ENCODE results near the gene FBXO2. TPM values are rescaled to one million over a fixed set of nuclear protein-coding genes. Genes with fewer than 3 reads are reported as not detected.

Gene FBXO2
- total RNA-seq, 2 donors from 2014 or later = 3.9 to 7.9 TPM

DNA sequence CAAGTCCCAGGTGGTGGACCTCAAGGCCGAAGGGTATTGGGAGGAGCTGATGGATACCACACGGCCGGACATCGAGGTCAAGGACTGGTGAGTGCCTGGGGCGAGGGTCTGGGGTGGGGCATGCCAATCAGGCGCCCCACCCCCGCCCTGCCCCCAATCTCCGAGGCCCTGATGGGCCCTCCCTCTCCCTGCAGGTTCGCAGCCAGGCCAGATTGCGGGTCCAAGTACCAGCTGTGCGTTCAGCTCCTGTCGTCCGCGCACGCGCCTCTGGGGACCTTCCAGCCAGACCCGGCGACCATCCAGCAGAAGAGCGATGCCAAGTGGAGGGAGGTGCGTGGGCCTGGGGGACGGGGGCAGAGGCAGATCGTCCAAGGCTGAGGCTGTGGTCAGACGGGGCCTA, 4.3 kb upstream of the FBXO2 start:
- no peak for ATAC-seq
- intact Hi-C loops (cut with DNase I) = no loop called here
- DNase-seq = no peak

DNA sequence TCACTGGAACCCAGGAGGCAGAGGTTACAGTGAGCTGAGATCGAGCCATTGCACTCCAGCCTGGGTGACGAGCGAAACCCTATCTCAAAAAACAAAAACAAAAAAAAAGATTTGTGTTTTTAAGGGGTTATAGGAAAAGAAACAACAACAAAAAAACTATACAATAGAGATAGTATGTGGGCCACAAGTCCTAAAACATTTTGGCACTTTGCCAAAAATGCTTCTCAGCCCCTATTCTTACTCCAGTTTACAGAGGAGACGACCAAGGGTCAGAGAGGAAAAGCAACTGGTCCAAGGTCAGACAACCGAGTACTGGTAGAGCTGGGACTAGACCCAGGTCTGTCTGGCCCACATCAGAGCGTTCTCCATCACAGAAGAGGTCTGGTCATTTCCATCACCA, 3.4 kb upstream of the FBXO2 start:
- no peak for DNase-seq
- no peak for ATAC-seq
- intact Hi-C loops (cut with DNase I) = no loop called here

DNA sequence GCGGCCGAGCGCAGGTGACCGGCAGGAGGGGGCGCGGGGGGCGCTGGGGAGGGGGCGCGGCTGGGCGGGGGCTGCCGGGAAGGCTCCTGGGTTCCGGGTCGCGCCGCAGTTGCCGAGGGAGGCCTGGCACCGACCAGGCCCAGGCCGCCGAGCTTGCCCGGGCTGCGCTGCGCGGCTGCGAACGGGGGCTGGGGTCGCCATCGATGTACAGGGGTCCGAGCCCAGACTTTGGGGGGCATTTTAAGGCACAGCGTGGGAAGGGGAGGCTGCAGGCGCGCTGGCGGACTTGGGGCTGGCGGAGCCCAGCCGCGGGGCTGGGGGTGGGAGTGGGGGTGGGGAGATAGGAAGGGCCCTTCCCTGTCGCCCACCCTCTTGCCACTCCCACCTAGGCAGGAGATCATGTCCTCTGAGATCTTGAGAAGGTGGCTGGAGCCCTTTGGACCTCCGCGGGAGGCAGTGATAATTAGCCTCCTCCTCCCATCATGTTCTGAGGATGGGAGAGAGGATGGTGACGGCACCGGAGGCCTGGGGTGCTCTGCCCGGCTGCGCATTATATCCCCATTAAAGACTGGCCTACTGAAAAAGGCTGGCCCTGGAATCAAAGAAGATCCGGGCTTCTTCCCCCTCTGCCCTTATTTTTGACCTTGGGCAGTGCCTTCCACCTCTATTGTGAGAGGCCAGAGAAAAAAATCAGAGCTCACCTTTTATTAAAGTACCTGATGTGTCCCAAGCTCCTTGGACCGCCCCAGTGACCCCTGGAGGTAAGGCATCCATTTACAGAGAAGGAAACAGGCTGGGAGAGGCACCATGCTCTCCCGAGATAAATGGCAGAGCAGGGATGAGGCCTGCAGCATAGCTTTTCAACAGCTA, 945 bp upstream of the FBXO2 start:
- intact Hi-C loops (cut with DNase I) = no loop called here
- DNase-seq (no peak), ATAC-seq (peak; percentile 1 to 5)

DNA sequence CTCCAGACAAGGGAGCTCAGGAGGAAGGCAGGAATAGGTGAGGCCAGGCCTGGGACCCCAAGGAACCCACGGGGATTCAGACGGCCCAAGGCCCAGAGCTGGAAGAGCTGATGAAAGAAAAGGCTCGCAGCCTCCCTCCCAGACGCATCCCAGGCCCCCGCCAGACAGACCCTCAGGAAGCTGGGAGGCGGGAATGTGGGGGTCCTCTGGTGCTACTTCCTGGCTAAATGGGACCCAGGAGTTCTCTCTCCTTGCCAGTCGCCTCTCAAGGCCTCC, 430 bp downstream of the FBXO2 start:
- ATAC-seq = no peak
- intact Hi-C loops (cut with DNase I) = no loop called here

DNA sequence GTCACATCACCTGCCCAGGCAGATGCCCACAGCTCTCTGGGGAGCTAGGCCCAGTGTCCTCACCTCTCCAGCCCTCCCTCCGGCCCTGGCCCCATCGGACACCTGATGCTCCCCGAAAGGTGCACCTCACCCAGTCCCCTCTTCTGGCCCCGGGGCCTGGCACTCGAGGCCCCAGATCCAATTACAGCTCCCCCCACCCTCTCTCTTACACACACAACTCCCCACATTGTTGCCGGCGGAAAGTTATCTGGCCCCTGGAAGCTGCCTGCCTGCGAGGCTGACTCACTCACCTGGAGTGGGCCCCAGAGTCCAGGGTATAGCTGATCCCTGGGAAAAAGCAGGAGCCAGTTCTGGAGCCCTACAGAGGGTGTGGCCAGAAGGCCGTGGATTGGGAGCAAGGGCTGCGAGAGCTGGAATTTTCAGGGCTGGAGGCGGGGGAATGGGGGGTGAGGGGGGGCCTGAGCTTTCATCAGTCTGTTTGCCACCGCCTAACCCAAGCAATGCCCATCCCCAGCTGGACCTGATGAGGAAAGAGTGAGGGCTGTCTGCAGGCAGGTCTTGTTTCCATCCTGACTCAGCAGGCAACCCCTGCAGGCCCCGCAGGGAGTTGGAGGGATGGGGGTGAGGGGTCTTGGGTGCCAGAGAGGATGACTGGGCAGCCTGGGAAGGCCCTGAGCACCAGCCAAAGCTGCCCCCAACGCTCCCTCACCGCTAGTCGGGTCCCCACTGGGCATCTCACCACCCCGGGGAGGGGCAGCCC, 948 bp downstream of the FBXO2 start:
- ATAC-seq = peak; percentile 9 to 58
- intact Hi-C loops (cut with DNase I) = no loop called here
- DNase-seq = no peak

More for the DNA sequence above, 430 bp downstream of the FBXO2 start:
- DNase-seq = no peak

DNA sequence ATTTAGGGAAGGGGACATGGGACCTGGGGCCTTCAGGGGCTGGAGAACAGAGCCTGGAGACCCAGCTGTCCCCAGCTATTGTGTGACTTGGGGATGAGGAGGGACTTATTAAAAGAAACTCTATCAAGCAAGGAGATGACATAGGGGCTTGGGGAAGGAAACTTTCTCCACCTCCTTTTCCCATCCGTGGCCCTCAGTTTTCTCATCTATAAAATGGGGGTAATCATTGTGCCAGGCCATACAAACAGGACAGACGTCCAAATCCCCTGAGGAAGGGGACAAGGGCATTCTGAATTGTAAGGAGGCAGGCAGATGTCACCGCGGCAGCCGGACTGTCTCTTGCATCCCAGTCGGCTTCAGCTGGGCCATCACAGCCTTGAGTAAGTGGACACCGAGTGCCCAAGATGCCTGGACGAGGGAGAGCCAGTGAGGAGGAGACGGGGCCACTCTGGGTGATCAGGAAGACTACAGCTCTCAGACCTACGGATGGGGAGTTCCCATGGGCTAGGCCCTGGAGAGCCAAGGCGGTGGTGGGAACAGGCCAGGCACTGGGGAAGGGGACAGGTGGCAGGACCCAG, 1.9 kb downstream of the FBXO2 start:
- intact Hi-C loops (cut with DNase I) = no loop called here
- DNase-seq (no peak), ATAC-seq (no peak)

DNA sequence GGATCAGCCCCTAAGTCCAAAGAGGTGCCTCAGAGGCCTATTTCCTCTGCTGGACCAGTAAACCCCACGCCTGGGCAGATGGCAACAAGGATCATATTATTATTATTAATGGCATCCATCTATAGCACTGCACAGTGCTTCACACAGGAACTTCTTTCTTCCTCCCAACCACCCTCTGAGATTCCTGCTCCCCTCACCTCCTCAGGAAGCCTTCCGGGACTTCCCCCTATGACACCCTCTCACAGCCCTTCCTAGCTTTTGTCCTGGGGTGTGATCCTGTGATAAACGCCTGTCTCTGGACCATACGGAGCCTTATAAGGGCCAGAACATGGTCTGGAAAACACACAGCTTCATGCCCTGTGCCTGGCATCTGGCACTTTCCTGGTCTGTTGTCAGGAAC, 3.2 kb downstream of the FBXO2 start:
- intact Hi-C loops (cut with DNase I) = no loop called here
- ATAC-seq (no peak), DNase-seq (no peak)

DNA sequence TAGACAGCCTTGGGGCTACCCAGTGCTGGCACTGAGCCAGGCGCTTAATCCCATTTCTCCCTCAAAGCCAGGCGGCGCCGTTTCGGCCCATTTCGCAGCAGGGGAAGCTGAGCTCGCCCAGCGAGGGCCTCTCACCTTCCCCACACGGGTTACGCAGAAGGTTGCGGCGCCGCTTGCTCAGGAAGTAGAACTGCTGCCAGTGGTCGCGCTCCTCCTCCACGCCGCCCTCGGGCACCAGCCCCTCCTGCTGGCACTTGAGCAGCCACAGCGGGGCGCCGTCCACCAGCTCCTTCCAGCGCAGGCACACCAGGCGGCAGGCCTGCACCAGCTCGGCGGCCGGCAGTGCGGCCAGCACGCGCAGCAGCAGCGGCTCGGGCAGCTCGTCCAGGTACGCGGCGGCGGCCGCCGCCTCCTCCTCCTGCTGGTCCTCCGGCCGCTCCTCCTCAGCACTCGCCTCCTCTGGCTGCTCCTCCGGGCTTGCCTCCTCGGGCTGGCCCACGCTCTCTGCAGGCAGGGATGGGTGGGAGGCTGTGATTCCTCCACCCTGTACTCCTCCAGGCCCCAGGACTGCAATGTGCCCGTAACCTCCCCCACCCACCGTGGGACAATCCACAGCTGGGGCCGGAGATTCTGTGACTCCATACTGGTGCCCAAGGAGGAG, 3.8 kb downstream of the FBXO2 start:
- DNase-seq = peak; percentile 86
- ATAC-seq = peak; percentile 45 to 60
- intact Hi-C loops (cut with DNase I) = loop anchor here in 1 of 2 donors (1.0 kb wide), 1 partner anchor 69 kb away; no protein-coding TSS in a partner anchor

DNA sequence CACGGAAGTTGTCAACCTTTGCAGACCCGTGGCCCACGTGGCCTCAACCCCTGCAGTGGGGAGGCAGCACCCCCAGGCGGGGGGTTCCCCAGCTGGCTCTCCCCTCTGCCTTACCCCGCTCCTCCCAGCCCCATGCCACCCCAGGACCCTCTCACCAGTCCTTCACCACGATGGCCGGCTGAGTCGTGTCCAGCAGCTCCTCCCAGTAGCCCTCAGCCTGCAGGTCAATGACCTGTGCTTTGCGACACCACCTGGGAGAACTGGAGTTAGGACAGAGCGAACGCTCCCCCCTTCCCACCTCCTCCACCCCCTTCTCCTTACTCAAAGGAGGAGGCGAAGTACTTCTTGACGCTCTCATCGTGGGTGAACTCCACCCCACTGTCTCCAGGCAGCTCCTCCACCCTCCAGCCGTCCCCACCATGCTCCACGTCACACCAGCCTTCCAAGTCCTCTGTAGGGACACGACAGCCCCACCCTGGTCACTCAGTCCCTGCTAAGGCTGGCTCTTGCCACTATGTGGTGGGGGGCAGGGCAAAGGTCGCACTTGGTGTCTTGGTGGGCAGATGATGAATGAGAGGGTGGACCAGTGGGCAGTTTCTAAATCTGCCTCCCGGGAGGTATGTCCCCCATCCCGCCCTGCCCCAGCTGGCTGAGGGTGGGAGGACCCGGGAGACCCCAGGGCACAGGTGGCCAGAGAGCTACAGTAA, 4.5 kb downstream of the FBXO2 start:
- DNase-seq (no peak), ATAC-seq (no peak)
- intact Hi-C loops (cut with DNase I) = loop anchor here (1.0 to 10.0 kb wide), 4 partner anchors 70 to 612 kb away; no protein-coding TSS in a partner anchor

DNA sequence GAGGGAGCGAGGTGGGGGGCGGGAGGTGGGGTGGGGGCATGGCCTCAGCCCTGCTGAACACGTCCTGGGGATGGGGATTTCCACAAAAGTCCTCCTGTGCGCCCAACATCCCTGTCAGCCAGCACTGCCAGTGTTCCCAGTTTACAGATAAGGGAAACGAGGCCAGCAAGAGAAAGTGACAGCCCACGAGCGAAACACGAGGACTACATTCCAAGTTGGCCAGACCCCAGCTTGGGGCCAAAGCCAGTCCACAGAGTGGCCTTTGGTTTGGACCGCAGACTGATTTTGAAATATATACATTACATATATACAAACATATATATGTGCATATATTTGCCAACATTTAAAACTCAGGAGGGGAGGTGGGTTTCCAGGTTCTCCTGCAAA, 5.0 kb downstream of the FBXO2 start:
- ATAC-seq = no peak
- intact Hi-C loops (cut with DNase I) = loop anchor here (5.0 to 10.0 kb wide), 3 partner anchors 73 to 612 kb away; no protein-coding TSS in a partner anchor
- no peak for DNase-seq

DNA sequence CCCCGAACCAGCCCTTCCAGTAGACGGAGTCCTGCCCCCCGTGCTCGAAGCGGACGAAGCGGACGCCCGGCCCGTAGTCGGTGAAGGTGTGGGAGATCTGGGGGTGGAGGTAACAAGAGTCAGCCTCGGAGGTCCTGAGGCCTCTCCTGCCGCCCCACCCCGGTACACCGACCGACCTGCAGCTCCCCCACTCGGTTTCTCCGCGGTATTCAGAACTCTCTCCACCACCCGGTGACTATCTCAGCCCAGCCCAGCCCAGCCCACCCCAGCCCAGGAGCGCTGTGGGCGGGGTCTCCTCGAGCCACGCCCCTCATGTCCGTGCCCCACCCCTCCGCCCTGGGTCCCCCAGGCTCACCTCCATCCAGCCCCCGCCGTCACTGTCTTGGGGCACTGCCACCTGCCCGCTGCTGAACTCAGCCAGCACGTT, 5.5 kb downstream of the FBXO2 start:
- ATAC-seq (peak; percentile 17 to 22), DNase-seq (no peak)
- intact Hi-C loops (cut with DNase I) = loop anchor here (5.0 to 10.0 kb wide), 3 partner anchors 74 to 611 kb away; no protein-coding TSS in a partner anchor

DNA sequence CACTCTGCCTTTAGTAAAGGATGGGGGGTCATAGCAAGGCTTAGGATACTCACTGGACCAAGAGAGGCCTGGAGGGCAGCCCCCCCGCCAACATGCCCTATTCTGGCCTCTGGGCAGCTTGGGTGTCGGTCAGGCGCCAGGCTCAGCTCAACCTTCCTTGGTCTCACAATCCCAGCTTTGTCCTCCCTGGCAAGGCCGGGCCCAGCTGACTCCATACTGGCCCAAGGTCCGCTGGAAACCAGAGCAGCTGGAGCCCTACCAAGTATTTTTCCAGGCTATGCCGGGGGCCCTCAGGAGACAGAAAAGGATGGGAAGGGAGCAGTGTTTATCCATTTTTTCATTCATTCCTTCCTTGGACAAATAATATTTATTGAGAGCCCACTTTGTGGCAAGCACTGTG, 6.2 kb downstream of the FBXO2 start:
- intact Hi-C loops (cut with DNase I) = loop anchor here (5.0 to 10.0 kb wide), 3 partner anchors 74 to 611 kb away; no protein-coding TSS in a partner anchor
- DNase-seq (peak; percentile 58), ATAC-seq (peak; percentile 6 to 19)

DNA sequence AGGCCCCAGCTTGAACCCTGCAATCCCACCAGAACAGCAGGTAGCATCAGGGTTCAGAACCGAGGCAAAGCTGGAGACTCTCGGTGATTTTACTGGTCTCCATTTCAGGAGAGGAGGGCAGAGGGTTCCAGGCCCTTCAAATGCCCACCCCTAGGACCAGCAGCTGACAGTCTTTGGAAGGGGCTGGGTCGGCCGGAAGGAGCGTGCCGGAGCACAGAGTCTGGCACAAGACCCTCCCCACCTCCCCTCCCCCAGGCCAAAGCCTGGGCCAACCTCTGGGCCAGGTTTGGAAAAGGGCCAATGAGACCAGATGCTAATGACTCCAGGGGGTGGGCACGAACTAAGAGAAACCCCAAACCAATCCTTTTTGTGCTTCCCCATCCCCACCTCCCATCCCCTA, 6.9 kb downstream of the FBXO2 start:
- no peak for DNase-seq
- intact Hi-C loops (cut with DNase I) = loop anchor here (5.0 to 10.0 kb wide), 3 partner anchors 75 to 610 kb away; no protein-coding TSS in a partner anchor
- no peak for ATAC-seq

DNA sequence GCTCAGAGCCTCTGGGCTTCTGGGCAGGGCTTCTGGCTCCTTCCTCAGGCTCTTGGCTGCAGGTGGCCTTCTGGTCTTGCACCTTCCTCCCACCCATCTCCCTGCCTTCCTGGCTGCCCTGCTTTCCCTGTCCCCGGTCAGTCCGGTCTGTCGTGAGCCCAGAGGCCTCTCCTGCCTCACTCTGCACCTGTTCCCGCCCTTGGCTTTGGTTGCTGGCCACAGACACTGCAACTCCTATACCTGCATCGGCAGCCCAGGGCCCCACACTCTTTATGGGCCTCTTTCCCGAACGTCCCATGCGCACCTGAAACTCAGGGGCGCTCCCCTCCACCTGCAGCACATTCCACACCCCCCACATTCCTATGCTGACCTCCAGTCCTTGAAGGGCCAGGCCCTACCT, 7.9 kb downstream of the FBXO2 start:
- DNase-seq = no peak
- no peak for ATAC-seq
- intact Hi-C loops (cut with DNase I) = loop anchor here (5.0 to 10.0 kb wide), 3 partner anchors 76 to 609 kb away; no protein-coding TSS in a partner anchor

DNA sequence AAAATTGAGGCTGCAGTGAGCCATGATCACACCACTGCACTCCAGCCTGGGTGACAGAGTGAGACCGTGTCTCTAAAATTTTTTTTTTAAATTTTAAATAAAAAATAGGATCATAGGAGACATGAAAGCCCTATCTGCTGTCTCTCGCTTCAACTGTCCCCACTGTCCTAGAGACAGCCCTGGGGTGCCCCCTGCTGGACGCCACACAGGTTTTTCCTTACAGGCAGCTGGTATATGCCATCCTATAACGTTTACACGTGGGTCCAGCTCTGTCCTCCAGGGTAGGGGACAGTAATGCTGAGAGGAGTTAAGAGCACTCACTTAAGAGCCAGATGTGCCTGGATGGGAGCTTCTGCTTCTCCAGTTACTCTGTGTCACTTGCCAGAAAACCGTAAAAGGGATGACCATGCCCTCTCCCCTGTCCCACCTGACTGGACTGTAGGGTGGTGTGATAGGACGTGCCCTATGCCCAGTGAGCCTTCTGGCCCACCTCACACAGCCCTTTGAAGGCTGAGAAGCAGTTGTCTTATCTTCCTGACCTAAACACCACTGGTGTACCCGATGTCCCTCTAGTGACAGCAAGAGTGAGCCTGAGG, 8.5 kb downstream of the FBXO2 start:
- intact Hi-C loops (cut with DNase I) = loop anchor here (5.0 to 10.0 kb wide), 3 partner anchors 77 to 608 kb away; no protein-coding TSS in a partner anchor
- peak; percentile 87 for DNase-seq
- ATAC-seq = peak in 1 of 2 donors; percentile 19

DNA sequence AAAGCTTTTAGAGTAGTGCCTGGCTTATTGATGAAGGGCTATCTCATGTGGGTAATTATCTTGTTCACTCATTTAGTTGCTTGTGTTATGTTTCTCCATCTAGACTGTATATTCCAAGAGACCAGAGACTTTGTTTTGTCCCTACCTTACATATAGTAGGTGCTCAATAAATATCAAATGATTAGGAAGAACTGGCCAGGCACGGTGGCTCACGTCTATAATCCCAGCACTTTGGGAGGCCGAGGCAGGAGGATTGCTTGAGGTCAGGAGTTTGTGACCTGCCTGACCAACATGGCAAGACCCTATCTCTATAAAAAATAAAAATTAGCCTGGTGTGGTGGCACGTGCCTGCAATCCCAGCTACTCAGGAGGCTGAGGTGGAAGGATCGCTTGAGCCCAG, 9.0 kb downstream of the FBXO2 start:
- intact Hi-C loops (cut with DNase I) = loop anchor here (5.0 to 10.0 kb wide), 3 partner anchors 77 to 608 kb away; no protein-coding TSS in a partner anchor
- no peak for DNase-seq
- no peak for ATAC-seq

DNA sequence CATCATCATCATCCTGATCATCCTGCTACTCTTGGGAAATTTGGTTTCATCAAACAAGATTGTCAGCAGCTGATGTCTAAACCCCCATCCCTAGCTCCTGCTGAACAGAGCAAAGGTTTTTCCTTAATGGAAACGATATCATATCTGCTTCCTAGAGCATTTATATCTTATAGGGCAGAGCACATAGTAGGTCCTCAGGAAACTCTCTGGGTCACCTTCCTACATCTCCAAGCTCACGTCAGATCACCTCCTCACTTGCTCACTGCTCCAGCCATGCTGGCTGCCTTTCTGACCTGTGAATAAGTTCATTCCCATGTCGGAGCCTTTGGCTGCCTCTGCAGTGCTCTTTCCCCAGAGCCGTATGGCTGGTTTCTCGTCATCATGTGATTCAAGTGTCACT, 10.4 kb downstream of the FBXO2 start:
- intact Hi-C loops (cut with DNase I) = loop anchor here (2.0 to 10.0 kb wide), 4 partner anchors 307 to 606 kb away; no protein-coding TSS in a partner anchor
- ATAC-seq = no peak
- DNase-seq = no peak

Measured in left cardiac atrium (tissue), 4 donors.